Esophagus muscularis mucosa (tissue), 4 donors: ENCODE results near the gene CEP350. TPM values are rescaled to one million over a fixed set of nuclear protein-coding genes. Genes with fewer than 3 reads are reported as not detected.
A peak's percentile ranks its signal among the peaks of the same experiment; 100 is the strongest.

ENCODE experiments used
- DNase-seq: peaks from one replicate; pipeline ENCODE4 v3.0.0-alpha.2; 2017; ENCODE audit errors: extremely low spot score
- H3K27ac ChIP-seq, 4 donors: fragments of 200-600 bp; sonication (generic); replicated peaks in 1 of 4; 1 replicate in 3 of 4; 2 replicates in 1 of 4; pipeline ENCODE4 v1.5.1; 2016 to 2019; ENCODE audit warnings: mild to moderate bottlenecking in 1 of 4
- H3K27me3 ChIP-seq, 4 donors: fragments of 200-600 bp; sonication (generic); one replicate each; pipeline versions ENCODE4 v1.5.1 to v1.6.0; 2016 to 2019
- H3K36me3 ChIP-seq, 4 donors: fragments of 200-600 bp; sonication (generic); one replicate each; pipeline ENCODE4 v1.5.1; 2016 to 2019
- H3K4me1 ChIP-seq, 4 donors: fragments of 200-600 bp; sonication (generic); one replicate each; pipeline ENCODE4 v1.5.1; 2016 to 2019
- H3K4me3 ChIP-seq, 4 donors: fragments of 200-600 bp; sonication (generic); 1 replicate in 2 of 4; 2 replicates in 2 of 4; pipeline ENCODE4 v1.5.1; 2016 to 2019; ENCODE audit warnings: mild to moderate bottlenecking in 4 of 4, moderate library complexity in 1 of 4
- H3K9me3 ChIP-seq, 4 donors: fragments of 200-600 bp; sonication (generic); 1 replicate in 3 of 4; 2 replicates in 1 of 4; pipeline ENCODE4 v1.5.1; 2016 to 2019
- EP300 ChIP-seq: sonication (generic); formaldehyde crosslinking; IDR thresholded peaks from one replicate; pipeline ENCODE4 v1.6.1; 2017; ENCODE audit warnings: antibody characterized with exemption
- POLR2A ChIP-seq: fragments of 450-650 bp; IDR thresholded peaks from one replicate; pipeline ENCODE4 v1.6.1; 2017; ENCODE audit warnings: antibody characterized with exemption, moderate library complexity, mild to moderate bottlenecking, low read depth
- POLR2AphosphoS5 ChIP-seq, 2 donors: sonication (generic); formaldehyde crosslinking; IDR thresholded peaks; one replicate each; pipeline ENCODE4 v1.6.1; 2017; ENCODE audit warnings: antibody characterized with exemption in 2 of 2
- WGBS: methylation state at CpG from one replicate; pipeline ENCODE4 v1.1.5; 2018; 5-methylcytosine and 5-hydroxymethylcytosine counted together
- intact Hi-C: fragments of 100-400 bp; cut with DNase I; formaldehyde crosslinking; loops from one replicate; pipeline ENCODE4 v1.15.1; 2023
- total RNA-seq, 4 donors: library from RNA; depleted of rRNA; stranded (reverse); fragments of >200 nt; gene quantifications; one replicate each; pipeline versions ENCODE4 v1.1.0 to v1.2.1, GENCODE V29; 2016
- TF ChIP-seq, protein P1 (sequence below), 3 experiments: fragments of 200-600 bp in 2 of 3; fragments of 450-650 bp in 1 of 3; sonication (generic) in 2 of 3; IDR thresholded peaks; one replicate each; pipeline ENCODE4 v1.5.1; 2017 to 2019; ENCODE audit warnings: antibody characterized with exemption in 3 of 3, mild to moderate bottlenecking in 2 of 3, moderate library complexity in 1 of 3

The CEP350 gene
- total RNA-seq, 4 donors from 2014 or later = 61.0 to 80.6 (median 65.1) TPM

DNA sequence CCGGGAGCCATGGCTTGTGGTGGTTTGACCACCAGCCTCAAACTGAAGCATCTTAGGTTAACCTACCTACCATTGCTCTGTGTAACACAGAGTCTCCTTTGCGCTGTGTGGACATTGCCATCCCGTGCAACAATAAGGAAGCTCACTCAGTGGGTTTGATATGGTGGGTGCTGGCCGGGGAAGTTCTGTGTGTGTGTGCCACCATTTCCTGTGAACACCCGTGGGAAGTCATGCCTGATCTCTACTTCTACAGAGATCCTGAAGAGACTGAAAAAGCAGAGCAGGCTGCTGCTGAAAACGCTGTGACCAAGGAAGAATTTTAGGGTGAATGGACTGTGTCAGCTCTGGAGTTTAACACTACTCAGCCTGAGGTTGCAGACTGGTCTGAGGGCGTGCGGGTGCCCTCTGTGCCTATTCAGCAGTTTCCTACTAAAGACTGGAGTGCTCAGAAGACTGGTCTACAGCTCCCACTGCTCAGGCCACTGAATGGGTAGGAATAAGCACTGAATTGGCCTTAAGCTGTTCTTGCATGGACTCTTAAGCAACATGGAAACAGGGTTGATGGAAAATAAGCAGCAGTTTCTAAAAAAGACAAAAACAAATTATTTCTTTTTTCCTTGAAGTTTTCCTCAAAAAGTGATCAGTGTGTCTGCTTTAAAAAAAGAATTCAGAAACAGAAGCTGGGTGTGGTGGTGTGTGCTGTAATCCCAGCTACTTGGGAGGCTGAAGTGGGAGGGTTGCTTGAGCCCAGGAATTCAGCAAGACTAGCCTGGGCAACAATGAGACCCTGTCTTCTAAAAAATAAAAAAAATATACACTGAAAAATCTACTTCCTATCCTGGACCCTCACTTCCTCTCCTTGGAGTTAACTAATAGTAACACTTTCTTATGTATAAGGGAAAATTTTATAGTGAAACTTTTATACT is 14.6 kb downstream of the CEP350 start:
- peak overlapping the region in 1 of 4 donors; percentile 1 for H3K4me3 ChIP-seq
- WGBS = 73% methylated on average over 8 of the region's 8 CpGs
- H3K4me1 ChIP-seq = peaks cover 35 to 68% (median 63%) of the 10 kb centered on the region in 4 donors
- intact Hi-C loops = no loop called here
- TF ChIP-seq EP300 (no peak), POLR2AphosphoS5 (IDR thresholded peaks at IDR 0.05) (no peak), POLR2A (no peak)
- TF ChIP-seq, protein P1, sequence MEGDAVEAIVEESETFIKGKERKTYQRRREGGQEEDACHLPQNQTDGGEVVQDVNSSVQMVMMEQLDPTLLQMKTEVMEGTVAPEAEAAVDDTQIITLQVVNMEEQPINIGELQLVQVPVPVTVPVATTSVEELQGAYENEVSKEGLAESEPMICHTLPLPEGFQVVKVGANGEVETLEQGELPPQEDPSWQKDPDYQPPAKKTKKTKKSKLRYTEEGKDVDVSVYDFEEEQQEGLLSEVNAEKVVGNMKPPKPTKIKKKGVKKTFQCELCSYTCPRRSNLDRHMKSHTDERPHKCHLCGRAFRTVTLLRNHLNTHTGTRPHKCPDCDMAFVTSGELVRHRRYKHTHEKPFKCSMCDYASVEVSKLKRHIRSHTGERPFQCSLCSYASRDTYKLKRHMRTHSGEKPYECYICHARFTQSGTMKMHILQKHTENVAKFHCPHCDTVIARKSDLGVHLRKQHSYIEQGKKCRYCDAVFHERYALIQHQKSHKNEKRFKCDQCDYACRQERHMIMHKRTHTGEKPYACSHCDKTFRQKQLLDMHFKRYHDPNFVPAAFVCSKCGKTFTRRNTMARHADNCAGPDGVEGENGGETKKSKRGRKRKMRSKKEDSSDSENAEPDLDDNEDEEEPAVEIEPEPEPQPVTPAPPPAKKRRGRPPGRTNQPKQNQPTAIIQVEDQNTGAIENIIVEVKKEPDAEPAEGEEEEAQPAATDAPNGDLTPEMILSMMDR (IDR thresholded peaks at IDR 0.05) = no peak
- no peaks in the 10 kb centered on the region for H3K36me3 ChIP-seq
- H3K9me3 ChIP-seq = no peaks in the 10 kb centered on the region
- H3K27ac ChIP-seq = peak overlapping the region; percentile 69 to 76 (median 72)
- no peaks in the 10 kb centered on the region for H3K27me3 ChIP-seq
- DNase-seq = no peak

DNA sequence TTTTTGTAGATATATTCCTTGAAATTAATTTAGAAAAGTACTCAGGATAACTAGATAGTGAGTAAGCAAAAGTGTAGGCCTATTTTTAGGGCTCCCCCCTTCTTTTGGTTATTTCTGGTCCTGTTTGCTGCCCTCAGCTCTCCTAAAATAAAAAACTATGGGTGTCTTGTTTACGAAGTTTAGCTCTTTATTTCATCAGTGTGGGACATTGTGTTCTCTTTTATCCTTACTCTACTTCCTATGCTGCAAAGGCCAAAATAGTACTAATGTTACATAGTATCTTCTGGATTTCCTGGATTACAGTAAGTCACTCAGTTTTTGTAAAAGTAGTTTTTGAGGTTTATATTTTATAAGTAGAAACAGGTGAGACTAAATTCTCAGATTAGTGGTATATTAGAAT is 15.4 kb downstream of the CEP350 start:
- H3K4me3 ChIP-seq = peak overlapping the region in 1 of 4 donors; percentile 1
- H3K27ac ChIP-seq = peak overlapping the region; percentile 69 to 76 (median 72)
- no peak for DNase-seq
- no peaks in the 10 kb centered on the region for H3K36me3 ChIP-seq
- no peaks in the 10 kb centered on the region for H3K27me3 ChIP-seq
- intact Hi-C loops = no loop called here
- peaks cover 35 to 62% (median 58%) of the 10 kb centered on the region in 4 donors for H3K4me1 ChIP-seq
- TF ChIP-seq EP300 (peak; percentile 79), POLR2AphosphoS5 (IDR thresholded peaks at IDR 0.05) (peak in 1 of 2 donors; percentile 76)
- TF ChIP-seq, protein P1 (IDR thresholded peaks at IDR 0.05) = no peak
- H3K9me3 ChIP-seq = no peaks in the 10 kb centered on the region
- 41% methylated on average over 1 of the region's 1 CpG for WGBS

DNA sequence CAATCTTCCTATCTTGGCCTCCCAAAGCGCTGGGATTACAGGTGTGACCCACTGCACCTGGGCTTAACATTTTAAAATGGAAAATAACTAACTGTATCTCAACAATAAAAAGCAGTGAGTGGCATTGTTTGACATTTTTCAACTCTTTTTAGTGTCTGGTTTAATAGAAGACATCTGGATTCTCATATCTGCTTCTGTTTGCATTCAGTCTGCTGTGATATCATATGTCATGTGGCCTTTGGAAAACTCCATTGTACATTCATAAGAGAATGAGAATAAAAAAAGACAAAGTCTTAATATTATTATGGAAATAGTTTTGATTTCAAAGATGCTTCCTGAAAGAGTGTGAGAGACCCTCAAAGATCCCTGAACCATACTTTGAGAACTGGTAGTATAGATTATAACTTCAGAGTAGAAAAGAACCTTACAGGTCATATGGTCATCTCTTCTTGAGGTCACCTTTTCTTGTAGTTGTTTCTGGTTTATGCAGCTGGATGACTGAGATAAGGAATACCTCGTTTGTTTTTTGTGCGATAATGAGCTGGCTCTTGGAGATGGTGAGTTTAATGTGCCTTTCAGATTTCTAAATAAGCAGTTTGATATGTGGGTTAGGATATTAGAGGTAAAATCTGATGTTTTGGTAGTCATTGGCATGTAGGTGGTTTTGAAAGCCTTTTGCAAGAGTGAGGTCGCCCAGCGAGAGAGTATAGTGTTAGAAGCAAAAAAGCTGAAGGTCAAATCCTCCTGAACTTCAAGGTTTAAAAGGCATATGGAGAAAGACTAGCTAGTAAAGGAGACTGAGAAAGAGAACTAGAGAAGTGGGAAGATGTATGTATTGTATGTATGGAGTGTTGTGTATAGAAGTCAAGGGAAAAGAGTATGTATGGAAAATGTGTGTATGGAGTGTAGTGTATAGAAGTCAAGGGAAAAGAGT is 17.2 kb downstream of the CEP350 start:
- Histone ChIP-seq H3K27me3 (no peaks in the 10 kb centered on the region), H3K36me3 (no peaks in the 10 kb centered on the region), H3K4me3 (no peak overlapping the region), H3K27ac (no peak overlapping the region), H3K4me1 (peaks cover 36 to 69% (median 65%) of the 10 kb centered on the region in 4 donors), H3K9me3 (no peaks in the 10 kb centered on the region)
- intact Hi-C loops = no loop called here
- 88% methylated on average over 5 of the region's 5 CpGs for WGBS
- TF ChIP-seq POLR2AphosphoS5 (IDR thresholded peaks at IDR 0.05) (no peak), EP300 (no peak), POLR2A (no peak)
- TF ChIP-seq, protein P1 (IDR thresholded peaks at IDR 0.05) = no peak
- DNase-seq = no peak

GRCh38 chr1:179973198-179974110 is 18.8 kb downstream of the CEP350 start:
- no peaks in the 10 kb centered on the region for H3K9me3 ChIP-seq
- no peak overlapping the region for H3K4me3 ChIP-seq
- intact Hi-C loops = no loop called here
- TF ChIP-seq POLR2AphosphoS5 (IDR thresholded peaks at IDR 0.05) (no peak), EP300 (no peak), POLR2A (no peak)
- TF ChIP-seq, protein P1 (IDR thresholded peaks at IDR 0.05) = no peak
- H3K36me3 ChIP-seq = no peaks in the 10 kb centered on the region
- H3K27ac ChIP-seq = no peak overlapping the region
- 66% methylated on average over 6 of the region's 6 CpGs for WGBS
- no peaks in the 10 kb centered on the region for H3K27me3 ChIP-seq
- no peak for DNase-seq
- peaks cover 34 to 78% (median 74%) of the 10 kb centered on the region in 4 donors for H3K4me1 ChIP-seq
